A549 treated with Mapracorat at 1 μM for 4 hours (cell line): ENCODE results near the gene CFAP300. TPM values are rescaled to one million over a fixed set of nuclear protein-coding genes. Genes with fewer than 3 reads are reported as not detected.

ENCODE experiments used
- total RNA-seq: library from RNA; stranded (reverse); fragments of 200-300 nt; extraction: Qiagen RNA extraction; gene quantifications from 5 replicates; pipeline ENCODE4 v1.2.3, GENCODE V29; 2022

CFAP300 gene
- 5.4 to 7.2 TPM (median 6.1 TPM) in 5 replicates for total RNA-seq

GRCh38 chr11:102047305-102047924, at the start of gene CFAP300:
Gene CFAP300 (plus strand): TSS chr11:102047437. CDS start chr11:102047471, 34 bp downstream.

GRCh38 chr11:102109896-102110760, 62.9 kb downstream of the CFAP300 start, which contains the start of gene YAP1:
Gene YAP1 (plus strand): TSS chr11:102110447. CDS start chr11:102110849, 402 bp downstream.

Other genes starting within 250 kb of the CFAP300 start
- gene CEP126, start 132.4 kb upstream of the CFAP300 start, total RNA-seq: 2.6 to 3.8 TPM (median 2.9 TPM) in 5 replicates
- 0.05 to 0.10 TPM in 2 of 5 replicates, not detected in the others for gene ANGPTL5, start 130.9 kb upstream of the CFAP300 start, total RNA-seq
- 52.9 to 73.3 TPM (median 62.2 TPM) in 5 replicates for gene YAP1, start 63.0 kb downstream of the CFAP300 start, total RNA-seq